MM.1S (cell line): ENCODE measurements around the gene CRAT.

Experiments
- CTCF ChIP-seq: fragments of 300-600 bp; sonication (generic); IDR thresholded peaks from 2 replicates; pipeline ENCODE4 v1.5.1; 2016; ENCODE audit warnings: antibody characterized with exemption, low read length, mixed read lengths
- EZH2 ChIP-seq: fragments of 300-600 bp; sonication (generic); optimal IDR thresholded peaks from 2 replicates; pipeline ENCODE3; 2017; ENCODE audit warnings: low read depth, mild to moderate bottlenecking, antibody characterized with exemption, low read length, mixed read lengths
- EZH2phosphoT487 ChIP-seq: fragments of 300-600 bp; sonication (generic); IDR thresholded peaks from 2 replicates; pipeline ENCODE4 v1.6.1; 2018; ENCODE audit warnings: antibody characterized with exemption, low read length

- TF ChIP-seq CTCF (no peak), EZH2 (no peak), EZH2phosphoT487 (no peak)
Measured at GRCh38 chr9:129136446-129137035, 25.9 kb upstream of the CRAT start.
